UCSD-AML1 (cell line): ENCODE data around the gene TUBB8.
"Not testable (repeated sequence)": the region's sequence is repeated elsewhere in the genome, so short reads cannot be mapped to it uniquely, and the experiment has no call there.

Experiments used
- DNase-seq: peaks from one replicate; lab custom pipeline; 2025; ENCODE audit not compliant: unreplicated experiment; lab: John Stamatoyannopoulos, UW

Gene TUBB8

DNA sequence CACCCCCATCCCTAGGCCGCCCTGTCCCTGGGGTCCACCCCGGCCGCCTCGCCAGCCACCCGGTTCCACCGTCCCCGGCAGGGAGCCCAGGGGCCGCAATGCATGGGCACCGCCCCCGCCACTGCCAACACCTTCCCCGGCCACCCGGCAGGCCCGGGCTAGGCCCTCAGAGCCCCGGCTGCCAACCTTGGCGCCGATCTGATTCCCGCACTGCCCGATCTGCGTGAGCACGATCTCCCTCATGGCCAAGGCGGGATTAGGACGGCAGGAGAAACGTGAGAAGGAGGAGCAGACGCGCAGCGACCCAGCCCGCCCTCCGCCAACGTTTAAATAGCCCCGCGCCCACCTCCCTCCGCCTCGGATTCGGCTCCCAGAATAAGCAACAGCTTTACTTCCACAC is at the start of gene TUBB8:
TUBB8 (minus strand) TSS at position 301 of the 400 bp plus-strand sequence; CDS start at position 243, 58 bp downstream.
- no peak for DNase-seq

DNA sequence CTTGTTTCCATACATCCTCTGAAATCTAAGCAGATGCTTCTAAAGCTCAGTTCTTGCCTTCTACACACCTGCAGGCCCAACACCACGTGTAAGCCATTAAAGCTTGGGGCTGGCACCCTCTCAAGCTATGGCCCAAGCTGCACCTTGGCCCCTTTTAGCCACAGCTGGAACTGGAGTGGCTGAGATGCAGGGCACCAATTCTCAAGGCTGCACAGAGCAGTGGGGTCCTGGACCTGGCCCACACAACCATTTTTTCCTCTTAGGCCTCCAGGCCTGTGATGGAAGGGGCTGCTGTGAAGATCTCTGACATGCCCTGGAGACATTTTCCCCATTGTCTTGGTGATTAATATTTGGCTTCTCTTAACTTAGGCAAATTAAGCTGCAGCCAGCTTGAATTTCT is 47.4 kb upstream of the TUBB8 start:
- no peak for DNase-seq

DNA sequence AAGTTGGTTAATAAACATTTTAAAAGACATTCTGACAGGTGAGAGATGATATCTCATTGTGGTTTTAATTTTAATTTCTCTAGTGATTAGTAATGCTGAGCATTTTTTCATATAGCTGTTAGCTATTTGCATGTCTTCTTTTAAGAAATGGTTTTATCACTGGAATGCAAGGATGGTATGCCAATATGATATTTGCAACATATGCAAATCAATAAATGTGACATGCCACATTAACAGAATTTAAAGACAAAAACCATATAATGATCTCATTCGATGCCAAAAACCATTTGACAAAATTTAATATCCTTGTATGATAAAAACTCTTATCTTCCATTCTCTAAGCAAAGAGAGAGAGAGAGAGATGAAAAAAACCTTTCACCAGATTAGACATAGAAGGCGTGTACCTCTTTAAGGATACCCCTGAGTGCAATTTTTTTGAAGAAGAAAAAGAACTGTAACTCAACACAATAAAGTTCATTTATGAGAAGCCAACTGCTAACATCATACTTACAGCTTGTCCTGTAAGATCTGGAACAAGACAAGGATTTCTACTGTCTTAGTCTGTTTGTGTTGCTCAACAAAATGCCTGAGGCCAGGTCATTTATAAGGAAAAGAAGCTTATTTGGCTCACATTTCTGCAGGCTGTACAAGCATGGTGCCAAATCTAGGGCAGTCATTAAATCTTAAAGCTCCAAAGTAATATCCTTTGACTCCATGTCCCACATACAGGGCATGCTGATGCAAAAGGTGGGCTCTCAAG is 46.4 kb upstream of the TUBB8 start:
- no peak for DNase-seq

DNA sequence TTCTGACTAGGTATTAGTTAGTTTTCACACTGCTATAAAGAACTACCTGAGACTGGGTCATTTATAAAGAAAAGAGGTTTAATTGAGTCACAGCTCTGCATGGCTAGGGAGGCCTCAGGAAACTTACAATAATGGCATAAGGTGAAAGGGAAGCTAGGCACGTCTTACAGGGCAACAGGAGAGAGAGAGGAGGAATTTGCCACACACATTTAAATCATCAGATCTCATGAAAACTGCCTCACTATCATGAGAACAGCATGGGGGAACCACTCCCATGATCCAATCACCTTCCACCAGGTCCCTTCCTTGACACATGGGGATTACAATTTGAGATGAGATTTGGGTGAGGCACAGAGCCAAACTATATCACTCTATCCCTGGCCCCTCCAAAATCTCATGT is 45.5 kb upstream of the TUBB8 start:
- DNase-seq, result no peak

DNA sequence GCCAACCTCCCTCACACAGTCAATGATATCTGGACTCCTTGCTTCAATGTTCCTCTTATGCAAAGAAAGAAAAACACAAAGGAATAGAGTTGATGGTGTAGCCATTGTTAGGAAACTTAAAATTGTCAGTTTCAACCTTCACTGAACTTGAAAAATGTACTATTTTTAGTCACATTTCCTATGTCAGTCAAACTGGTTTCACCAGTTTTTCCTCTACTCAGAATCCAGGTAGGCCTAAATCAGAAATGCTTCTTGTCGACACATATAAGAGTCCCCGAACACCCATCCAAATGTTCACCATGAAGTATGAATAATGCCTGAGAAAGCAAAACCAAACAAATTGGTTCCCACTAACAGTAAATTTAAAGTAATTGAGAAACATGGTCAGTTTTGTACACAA is 43.8 kb upstream of the TUBB8 start:
- DNase-seq, result no peak

DNA sequence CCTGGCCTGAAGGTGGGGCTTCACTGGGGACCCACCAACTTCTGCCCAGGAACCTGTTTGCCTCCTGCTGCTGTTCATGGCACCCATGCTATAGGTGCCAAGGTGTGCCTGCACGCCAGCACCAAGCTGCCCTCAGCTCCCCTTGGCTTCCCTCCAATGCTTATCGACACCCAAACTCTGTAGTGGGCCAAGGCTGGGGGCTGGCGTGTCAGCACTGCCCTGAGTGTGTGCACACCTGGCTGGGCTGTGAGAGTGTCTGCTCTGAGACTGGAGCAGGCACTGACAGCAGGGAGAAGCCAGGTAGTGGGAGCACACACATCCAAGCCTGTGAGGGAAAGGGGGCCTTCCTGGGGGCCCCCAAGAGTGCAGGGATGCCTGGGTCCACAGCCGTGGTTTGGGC is 43.1 kb upstream of the TUBB8 start:
- no peak for DNase-seq

DNA sequence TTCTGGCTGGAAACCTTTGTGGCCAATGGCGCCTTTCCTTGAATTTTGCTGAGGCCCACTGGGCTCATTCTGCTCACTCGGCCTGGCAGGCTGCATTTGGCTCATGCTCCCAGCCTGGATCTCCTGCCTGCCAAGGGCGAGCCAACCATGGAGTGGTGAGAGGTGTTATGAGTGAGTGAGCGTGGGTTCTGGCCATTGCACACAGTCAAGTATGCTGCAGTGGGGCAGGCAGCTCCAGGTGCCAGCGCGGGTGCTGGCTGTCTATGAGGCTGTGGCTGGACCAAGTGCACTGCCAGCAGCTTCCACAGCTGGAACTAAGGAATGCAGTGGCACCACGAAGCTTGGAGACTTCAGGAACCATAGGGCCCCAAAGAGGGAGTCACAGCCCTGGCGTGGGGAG is 42.2 kb upstream of the TUBB8 start:
- DNase-seq, result no peak

DNA sequence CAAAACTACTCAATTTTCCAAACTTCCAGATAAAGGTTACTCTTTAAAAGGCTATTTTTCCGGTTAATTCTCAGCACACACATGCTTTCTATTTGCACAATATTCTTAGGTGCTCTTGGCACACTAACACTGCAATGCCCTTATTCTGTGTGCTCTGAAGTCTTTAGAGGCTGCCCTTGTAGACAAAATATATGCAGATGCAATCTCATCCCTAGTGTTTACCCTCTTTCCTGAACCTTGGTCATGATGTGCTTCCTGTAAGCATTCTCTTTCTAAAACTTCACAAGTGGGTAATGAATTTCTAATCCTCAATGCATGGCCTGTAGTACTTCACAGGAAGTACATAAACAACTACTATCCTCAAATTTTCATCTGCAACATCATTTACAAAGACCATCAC is 41.1 kb upstream of the TUBB8 start:
- no peak for DNase-seq

DNA sequence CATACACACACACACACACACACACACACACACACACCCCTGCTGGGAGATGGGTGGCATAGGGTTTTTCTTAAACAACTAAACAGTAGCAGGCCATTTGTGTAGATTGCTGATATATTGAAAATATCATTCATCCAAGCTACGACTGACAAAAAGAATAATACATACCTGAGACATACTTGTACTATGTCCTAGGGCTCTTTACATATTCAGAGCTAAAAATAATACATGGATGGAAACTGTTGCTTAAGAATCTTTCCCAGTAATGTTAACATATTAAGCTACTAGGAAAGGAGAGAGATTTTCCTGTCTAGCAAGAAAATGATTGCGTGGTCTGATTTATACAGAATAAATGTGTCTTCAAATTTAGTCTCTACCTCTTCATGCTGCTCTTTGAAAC is 40.2 kb upstream of the TUBB8 start:
- DNase-seq, result no peak

DNA sequence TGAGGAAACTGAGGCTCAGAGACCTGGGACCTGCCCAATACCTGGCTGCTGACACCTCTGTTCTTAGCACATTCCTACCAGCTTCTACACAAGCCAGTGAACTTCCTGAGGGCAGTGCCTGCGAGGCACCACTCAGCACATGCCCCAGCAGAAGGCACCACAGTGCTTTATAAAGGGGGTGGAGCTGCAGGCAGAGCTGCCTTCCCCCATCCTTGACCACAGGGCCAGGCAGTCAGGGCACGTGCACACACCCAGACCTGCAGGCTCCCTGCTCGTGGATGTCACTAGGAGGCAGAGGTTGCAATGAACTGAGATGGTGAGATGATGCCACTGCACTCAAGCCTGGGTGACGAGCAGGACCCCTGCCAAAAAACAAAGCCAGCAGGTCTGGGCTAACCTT is 39.2 kb upstream of the TUBB8 start:
- DNase-seq, result peak; percentile 60

DNA sequence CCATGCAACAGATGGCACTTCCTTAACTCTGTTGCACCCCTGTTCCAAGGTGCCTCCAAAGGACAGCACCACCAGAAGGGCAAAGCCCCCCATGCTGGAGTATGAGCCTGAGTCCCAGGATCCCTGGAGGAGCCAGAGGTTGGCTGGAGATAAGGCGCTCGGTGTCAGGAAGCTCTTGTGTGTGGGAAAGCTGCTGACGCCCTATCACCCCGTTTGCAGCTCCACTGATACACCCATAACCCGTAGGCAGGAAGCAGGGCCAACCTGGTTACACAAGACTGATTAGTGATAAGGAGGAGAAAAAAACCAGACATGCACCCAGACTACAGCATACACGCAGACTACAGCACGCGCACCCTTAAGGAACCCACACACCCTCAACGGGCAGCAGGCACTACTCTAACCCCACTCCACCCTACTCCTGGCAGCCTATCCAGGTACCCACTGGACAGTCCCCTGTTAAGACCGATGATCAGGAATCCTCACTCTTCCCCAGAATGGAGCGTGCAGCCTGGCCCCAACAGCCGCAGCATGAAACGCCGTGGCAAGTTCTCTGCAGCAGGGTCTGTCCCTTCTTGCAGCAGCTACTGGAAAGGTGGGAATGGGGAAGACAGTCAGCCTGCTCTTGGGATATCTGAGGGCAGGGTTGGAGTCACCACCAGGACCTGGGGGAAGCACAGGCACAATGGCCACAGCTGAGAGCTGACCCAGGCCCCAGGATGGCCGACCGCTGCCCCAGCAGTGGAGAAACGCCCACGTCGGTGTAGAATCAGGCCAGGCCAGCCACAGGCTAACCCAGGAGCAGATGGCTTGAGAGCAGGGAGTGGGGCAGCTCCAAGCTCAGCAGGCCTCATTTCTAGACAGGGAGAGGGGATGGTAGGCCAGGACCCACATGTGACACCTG is 38.3 kb upstream of the TUBB8 start:
- DNase-seq, result peak; percentile 47

DNA sequence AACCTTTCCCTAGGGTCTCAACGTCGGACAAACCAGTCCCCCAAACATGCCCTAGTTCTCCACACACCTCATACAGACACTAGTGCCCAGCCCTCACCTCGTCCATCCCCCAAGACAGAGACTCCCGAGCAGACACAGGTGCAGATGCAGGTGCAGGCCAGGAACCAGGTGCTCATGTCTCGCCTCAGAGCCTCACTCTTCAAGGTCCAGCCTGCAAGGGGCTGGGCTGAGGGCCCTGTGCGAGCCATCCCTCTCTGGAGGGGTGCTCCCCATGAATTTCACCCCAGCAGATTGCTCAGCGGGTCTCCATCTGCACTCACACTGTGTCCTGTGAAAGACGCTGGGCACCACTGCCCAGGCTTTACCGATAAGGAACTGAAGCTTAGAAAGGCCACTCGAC is 36.9 kb upstream of the TUBB8 start:
- no peak for DNase-seq

DNA sequence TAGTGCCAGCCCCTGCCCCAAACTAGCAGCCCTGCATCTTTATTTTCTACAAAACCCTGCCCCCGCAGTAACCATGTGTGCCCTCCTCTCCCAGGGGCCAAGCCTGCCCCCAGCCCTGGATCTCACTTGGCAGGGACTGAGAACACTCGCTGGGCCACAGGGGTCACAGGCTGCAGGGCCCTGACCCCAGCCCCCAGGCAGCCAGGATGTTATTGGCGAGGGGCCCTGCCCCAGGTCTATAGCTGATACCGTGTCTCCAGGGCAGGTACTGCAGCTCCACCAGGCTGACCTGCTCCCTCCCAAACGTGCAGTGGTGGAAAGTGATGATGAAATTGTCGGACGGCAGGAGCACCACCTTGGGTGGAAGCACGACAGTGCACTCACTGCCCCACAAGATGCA is 35.9 kb upstream of the TUBB8 start:
- no peak for DNase-seq

DNA sequence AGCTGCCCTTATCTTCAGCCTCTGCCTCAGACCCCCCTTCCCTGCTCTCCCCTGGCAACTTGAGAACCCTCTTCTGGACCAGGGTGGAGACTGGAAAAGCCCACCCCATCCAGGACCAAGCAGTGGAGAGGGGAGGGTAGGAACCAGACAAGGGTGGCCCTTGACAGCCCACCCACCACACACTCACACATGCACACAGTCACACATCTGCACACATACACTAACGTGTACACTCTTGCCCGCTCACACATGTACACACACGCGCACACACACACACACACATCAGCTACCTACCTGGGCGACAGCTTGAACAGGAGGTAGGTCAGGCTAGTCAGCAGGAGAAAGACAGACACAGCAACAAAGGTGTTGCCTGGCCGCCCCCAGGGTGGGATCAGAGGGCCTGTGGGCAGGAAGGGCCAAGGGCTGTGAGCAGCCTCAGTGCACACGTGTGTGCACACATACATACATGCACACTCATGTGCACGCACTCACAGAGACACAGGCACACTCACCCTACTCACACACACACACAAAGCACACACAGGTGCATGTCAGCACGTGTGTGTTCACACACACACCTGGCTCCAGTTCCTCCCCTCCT is 34.9 kb upstream of the TUBB8 start:
- DNase-seq, result no peak

DNA sequence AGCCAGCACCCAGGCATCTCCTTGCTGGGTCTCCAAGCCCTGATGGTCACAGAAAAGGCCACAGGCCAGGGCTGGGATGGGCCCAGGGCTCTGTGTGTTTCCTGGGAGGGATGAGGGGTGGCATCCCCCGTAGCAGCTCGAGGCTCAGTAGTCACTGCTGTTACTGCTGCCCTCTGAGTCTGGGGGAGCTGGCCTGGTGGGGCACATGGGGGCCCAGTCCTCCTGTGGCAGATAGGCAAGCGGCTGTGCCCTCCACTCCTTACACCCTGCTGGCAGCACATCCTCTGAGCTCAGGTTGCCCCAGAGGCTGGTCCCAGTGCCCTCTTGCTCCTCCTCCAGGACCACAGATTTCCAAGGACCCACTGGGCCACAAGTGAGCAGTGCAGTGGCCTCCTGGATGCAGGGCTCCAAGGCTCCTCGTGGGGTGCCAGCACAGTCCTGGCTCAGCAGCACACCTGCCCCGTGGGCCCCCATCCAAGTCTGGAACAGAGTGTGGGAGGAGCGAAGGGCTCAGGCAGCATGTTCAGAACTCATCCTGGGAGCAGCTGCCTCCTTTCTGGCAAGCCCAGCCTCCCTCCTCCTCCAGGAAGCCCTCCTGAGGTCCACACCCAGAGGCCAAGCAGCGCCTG is 31.5 kb upstream of the TUBB8 start:
- no peak for DNase-seq

DNA sequence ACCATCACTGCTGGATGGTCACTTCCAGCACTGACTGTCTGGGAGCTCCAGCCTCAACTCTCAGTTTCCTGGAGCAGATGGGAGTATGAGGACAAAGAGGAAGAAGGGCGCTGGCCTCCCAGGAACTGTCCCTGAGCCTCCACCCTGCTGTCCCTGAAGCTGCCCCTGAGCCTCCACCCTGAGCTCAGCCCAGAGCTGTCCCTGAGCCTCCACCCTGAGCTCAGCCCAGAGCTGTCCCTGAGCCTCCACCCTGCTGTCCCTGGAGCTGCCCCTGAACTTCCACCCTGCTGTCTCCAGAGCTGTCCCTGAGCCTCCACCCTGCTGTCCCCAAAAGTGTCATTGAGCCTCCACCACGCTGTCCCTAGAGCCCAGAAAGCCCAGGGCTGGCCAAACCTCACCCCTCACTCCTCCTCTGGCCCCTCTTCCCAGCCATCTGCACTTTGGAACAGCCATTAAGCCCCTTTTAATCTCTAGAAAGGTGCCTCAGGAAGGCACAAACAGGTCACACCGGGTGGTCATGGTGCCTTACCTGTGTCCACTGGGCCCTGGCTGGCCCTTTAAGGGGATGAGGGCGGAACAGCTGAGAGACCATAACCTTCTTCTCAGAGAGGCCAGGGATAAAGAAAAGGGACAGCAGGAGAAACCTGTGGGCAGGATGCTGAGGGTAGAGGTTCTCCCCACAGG is 30.6 kb upstream of the TUBB8 start:
- DNase-seq, result no peak

DNA sequence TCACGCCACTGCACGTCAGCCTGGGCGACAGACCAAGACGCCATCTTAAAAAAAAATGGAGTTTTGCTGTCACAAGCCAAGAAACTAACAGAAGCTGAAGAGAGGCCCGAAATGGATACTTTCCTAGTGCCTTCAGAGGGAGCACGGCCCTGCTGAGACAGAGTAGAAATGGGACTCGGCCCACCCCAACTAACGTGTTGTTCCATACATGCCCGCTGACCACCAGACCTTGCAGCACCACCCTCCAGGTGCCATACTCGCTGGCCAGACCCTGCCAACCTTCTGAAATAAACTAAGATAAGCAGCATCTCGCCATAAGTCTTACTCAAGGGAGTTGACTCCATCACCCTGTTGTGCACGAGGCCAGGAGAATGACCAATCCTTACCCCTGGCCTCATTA is 29.5 kb upstream of the TUBB8 start:
- DNase-seq, result no peak

DNA sequence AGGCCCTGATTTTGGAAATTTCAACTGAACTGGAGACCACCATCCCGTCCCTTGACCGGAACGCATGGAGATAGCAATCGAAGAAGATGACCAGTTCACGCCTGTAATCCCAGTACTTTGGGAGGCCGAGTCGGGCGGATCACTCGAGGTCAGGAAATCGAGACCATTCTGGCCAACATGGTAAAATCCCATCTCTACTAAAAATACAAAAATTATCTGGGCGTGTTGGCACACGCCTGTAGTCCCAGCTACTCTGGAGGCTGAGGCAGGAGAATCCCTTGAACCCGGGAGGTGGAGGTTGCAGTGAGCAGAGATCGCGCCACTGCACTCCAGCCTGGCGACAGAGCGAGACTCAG is 25.1 kb upstream of the TUBB8 start:
- not testable (repeated sequence) for DNase-seq

DNA sequence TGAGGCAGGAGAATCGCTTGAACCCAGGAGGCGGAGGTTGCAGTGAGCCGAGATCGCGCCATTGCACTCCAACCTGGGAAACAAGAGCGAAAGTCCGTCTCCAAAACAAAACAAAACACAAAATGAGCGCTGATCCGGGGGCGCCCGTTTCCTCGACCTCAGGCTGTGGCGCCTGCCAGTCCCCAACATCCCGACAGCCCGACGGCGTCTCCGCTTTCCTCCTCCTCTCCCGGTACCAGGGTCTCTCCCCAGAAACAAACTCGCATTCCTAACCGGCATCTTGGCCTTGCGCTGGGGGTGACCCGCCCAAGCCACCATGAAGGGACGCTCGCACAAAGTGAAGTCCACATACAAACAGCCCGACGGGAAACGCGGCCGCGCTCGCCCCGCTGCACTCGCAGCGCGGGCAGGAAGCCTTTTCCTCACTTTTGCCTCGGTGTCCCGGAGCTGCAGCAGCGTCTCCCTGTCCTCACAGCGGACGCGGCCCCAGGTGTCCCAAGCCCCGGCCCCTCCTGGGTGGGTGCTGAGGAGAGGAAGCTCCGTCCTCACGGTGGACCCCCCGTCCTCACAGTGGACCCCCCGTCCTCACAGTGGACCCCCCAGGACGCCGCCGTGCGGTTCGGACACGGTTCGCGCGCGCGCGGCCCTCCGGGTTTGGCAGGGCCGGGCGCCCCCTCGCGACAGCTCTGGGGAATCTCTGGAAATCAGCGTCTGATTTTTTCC is 24.6 kb upstream of the TUBB8 start:
- DNase-seq, result not testable (repeated sequence)

DNA sequence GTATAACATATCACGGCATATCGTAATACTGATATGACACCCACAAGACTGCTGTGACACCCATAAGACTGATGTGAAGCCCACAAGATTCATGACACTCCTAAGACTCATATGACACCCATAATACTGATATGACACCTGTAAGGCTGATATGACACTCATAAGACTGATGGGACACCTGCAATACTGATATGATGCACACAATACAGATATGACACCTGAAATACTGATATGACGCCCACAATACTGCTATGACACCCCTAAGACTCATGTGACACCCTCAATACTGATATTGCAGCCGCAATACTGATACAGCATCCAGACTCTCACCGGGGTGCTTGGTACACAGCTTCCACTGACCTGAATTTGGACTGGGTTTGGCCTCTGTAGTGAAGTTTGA is 19.1 kb upstream of the TUBB8 start:
- not testable (repeated sequence) for DNase-seq
